Suprapubic skin (tissue), 4 donors: Measurements from ENCODE around the gene SLC22A23.

Experiments
- POLR2A ChIP-seq, 2 donors: fragments of 450-650 bp; IDR thresholded peaks; one replicate each; pipeline ENCODE4 v1.6.1; 2017; ENCODE audit warnings: antibody characterized with exemption in 2 of 2, mild to moderate bottlenecking in 2 of 2, moderate library complexity in 2 of 2
- POLR2AphosphoS5 ChIP-seq, 3 donors: sonication (generic); formaldehyde crosslinking; IDR thresholded peaks; one replicate each; pipeline ENCODE4 v1.6.1; 2017; ENCODE audit warnings: antibody characterized with exemption in 3 of 3
- TF ChIP-seq, protein P1 (sequence below), 2 donors: fragments of 200-600 bp in 1 of 2; fragments of 450-650 bp in 1 of 2; sonication (generic) in 1 of 2; IDR thresholded peaks; one replicate each; pipeline ENCODE4 v1.5.1; 2016 to 2019; ENCODE audit warnings: antibody characterized with exemption in 2 of 2, mild to moderate bottlenecking in 1 of 2, moderate library complexity in 1 of 2

GRCh38 chr6:3341467-3341866 is 115.4 kb downstream of the SLC22A23 start:
- TF ChIP-seq, protein P1, sequence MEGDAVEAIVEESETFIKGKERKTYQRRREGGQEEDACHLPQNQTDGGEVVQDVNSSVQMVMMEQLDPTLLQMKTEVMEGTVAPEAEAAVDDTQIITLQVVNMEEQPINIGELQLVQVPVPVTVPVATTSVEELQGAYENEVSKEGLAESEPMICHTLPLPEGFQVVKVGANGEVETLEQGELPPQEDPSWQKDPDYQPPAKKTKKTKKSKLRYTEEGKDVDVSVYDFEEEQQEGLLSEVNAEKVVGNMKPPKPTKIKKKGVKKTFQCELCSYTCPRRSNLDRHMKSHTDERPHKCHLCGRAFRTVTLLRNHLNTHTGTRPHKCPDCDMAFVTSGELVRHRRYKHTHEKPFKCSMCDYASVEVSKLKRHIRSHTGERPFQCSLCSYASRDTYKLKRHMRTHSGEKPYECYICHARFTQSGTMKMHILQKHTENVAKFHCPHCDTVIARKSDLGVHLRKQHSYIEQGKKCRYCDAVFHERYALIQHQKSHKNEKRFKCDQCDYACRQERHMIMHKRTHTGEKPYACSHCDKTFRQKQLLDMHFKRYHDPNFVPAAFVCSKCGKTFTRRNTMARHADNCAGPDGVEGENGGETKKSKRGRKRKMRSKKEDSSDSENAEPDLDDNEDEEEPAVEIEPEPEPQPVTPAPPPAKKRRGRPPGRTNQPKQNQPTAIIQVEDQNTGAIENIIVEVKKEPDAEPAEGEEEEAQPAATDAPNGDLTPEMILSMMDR (IDR thresholded peaks at IDR 0.05), result no peak
- TF ChIP-seq POLR2AphosphoS5 (IDR thresholded peaks at IDR 0.05) (no peak), POLR2A (IDR thresholded peaks at IDR 0.05) (no peak)
